G401 (cell line): ENCODE data around the gene LSM14A. TPM values are rescaled to one million over a fixed set of nuclear protein-coding genes. Genes with fewer than 3 reads are reported as not detected.
A peak's percentile ranks its signal among the peaks of the same experiment; 100 is the strongest.
"Not testable (repeated sequence)": the region's sequence is repeated elsewhere in the genome, so short reads cannot be mapped to it uniquely, and the experiment has no call there.

Source experiments
- DNase-seq: peaks from one replicate; pipeline ENCODE4 v3.0.0-alpha.2; 2015; ENCODE audit warnings: low spot score
- in situ Hi-C: cut with HindIII; loops from 2 replicates; pipeline ENCODE4 v1.10.0; 2016; ENCODE audit warnings: low sequenced_read_pairs, mixed read lengths
- total RNA-seq: library from RNA; depleted of rRNA; stranded (reverse); fragments of >200 nt; shearing (Covaris generic); gene quantifications from 2 replicates; pipeline ENCODE4 v1.2.3, GENCODE V29; 2014; rRNA removed

Gene LSM14A
- 89.9 and 119 TPM in 2 replicates for total RNA-seq

GRCh38 chr19:34171877-34172660, at the start of gene LSM14A:
TSS of gene LSM14A (plus strand) at chr19:34172504. CDS start at chr19:34172643, 139 bp downstream.
- in situ Hi-C loops, result no loop called here
- DNase-seq, result peak; percentile 79

GRCh38 chr19:34124828-34125227, 47.5 kb upstream of the LSM14A start:
- in situ Hi-C loops, result no loop called here

GRCh38 chr19:34126966-34127365, 45.3 kb upstream of the LSM14A start:
- DNase-seq, result no peak

More at GRCh38 chr19:34124828-34125227, 47.5 kb upstream of the LSM14A start:
- no peak for DNase-seq

GRCh38 chr19:34127684-34128189, 44.6 kb upstream of the LSM14A start:
- in situ Hi-C loops, result no loop called here
- DNase-seq, result no peak

More at GRCh38 chr19:34126966-34127365, 45.3 kb upstream of the LSM14A start:
- in situ Hi-C loops, result no loop called here

- no peak for DNase-seq
- in situ Hi-C loops, result no loop called here
Observed at GRCh38 chr19:34128558-34129250, 43.6 kb upstream of the LSM14A start.

- no peak for DNase-seq
- in situ Hi-C loops, result no loop called here
Observed at GRCh38 chr19:34131100-34131499, 41.2 kb upstream of the LSM14A start.

GRCh38 chr19:34132145-34132544, 40.2 kb upstream of the LSM14A start:
- DNase-seq, in situ Hi-C loops: not testable (repeated sequence)

GRCh38 chr19:34132706-34133105, 39.6 kb upstream of the LSM14A start:
- in situ Hi-C loops, result not testable (repeated sequence)

GRCh38 chr19:34134190-34135053, 37.9 kb upstream of the LSM14A start:
- in situ Hi-C loops, result no loop called here
- DNase-seq, result peak; percentile 79

More at GRCh38 chr19:34132706-34133105, 39.6 kb upstream of the LSM14A start:
- DNase-seq, result not testable (repeated sequence)

GRCh38 chr19:34135054-34135800, 37.1 kb upstream of the LSM14A start:
- no peak for DNase-seq
- in situ Hi-C loops, result no loop called here

- in situ Hi-C loops, result no loop called here
Observed at GRCh38 chr19:34135821-34136611, 36.3 kb upstream of the LSM14A start.

GRCh38 chr19:34141025-34141424, 31.3 kb upstream of the LSM14A start:
- in situ Hi-C loops, result no loop called here

More at GRCh38 chr19:34135821-34136611, 36.3 kb upstream of the LSM14A start:
- DNase-seq, result peak; percentile 5

GRCh38 chr19:34142440-34142839, 29.9 kb upstream of the LSM14A start:
- in situ Hi-C loops, result no loop called here

More at GRCh38 chr19:34141025-34141424, 31.3 kb upstream of the LSM14A start:
- no peak for DNase-seq

GRCh38 chr19:34145741-34146202, 26.5 kb upstream of the LSM14A start:
- in situ Hi-C loops, result no loop called here

More at GRCh38 chr19:34142440-34142839, 29.9 kb upstream of the LSM14A start:
- DNase-seq, result no peak

GRCh38 chr19:34148658-34149185, 23.6 kb upstream of the LSM14A start:
- in situ Hi-C loops, result no loop called here
- DNase-seq, result no peak

More at GRCh38 chr19:34145741-34146202, 26.5 kb upstream of the LSM14A start:
- DNase-seq, result peak; percentile 78

- DNase-seq, result no peak
- in situ Hi-C loops, result no loop called here
Observed at GRCh38 chr19:34149873-34150272, 22.4 kb upstream of the LSM14A start.

- in situ Hi-C loops, result no loop called here
- no peak for DNase-seq
Observed at GRCh38 chr19:34150558-34150957, 21.7 kb upstream of the LSM14A start.
